ENCODE measurements around the gene RNF26. TPM values are rescaled to one million over a fixed set of nuclear protein-coding genes. Genes with fewer than 3 reads are reported as not detected.
"Not testable (repeated sequence)": the region's sequence is repeated elsewhere in the genome, so short reads cannot be mapped to it uniquely, and the experiment has no call there.

RNF26 gene
- total RNA-seq, 2 experiments from 2014 or later, result 30.2 to 31.9 TPM

- Mint-ChIP-seq H3K27me3 (no peaks in the 10 kb centered on the region), H3K9me3 (no peaks in the 10 kb centered on the region), H3K36me3 (ENCODE audit: low read depth) (no peaks in the 10 kb centered on the region), H3K4me3 (no peak within 1 kb of the TSS), H3K4me1 (ENCODE audit: low read depth) (peaks cover 7% of the 10 kb centered on the region), H3K27ac (no peak within 1 kb of the TSS)
- ChIA-PET POLR2A (interaction anchor here (0.6 to 1.8 kb wide), 6 partner anchors 9 to 215 kb away, joined by 3 to 4 read pairs (median 3); no protein-coding TSS in a partner anchor), CTCF (interaction anchor here (0.8 to 15.0 kb wide), 23 partner anchors 9 to 270 kb away, joined by 3 to 241 read pairs (median 4); partner anchors contain the start of gene C1QTNF5)
- ATAC-seq, result peak; percentile 99
- intact Hi-C loops (cut with micrococcal nuclease), result no loop called here
- peak; percentile 97 for DNase-seq
- TF ChIP-seq CTCF (IDR thresholded peaks at IDR 0.05), result peak; percentile 88
Observed at GRCh38 chr11:119381181-119381988, 47.1 kb downstream of the RNF26 start, which contains the start of gene USP2. Gene USP2, minus strand, starts transcription at chr11:119381690. Its CDS starts 8,210 bp downstream, at chr11:119373480.

- ChIA-PET POLR2A (interaction anchor here (0.6 to 1.8 kb wide), 3 partner anchors 9 to 26 kb away, joined by 3 to 4 read pairs (median 3); no protein-coding TSS in a partner anchor), CTCF (interaction anchor here (0.8 to 15.0 kb wide), 16 partner anchors 8 to 93 kb away, joined by 3 to 241 read pairs (median 5); partner anchors contain the start of gene C1QTNF5)
- Mint-ChIP-seq H3K27ac (no peak overlapping the region), H3K9me3 (no peaks in the 10 kb centered on the region), H3K27me3 (no peaks in the 10 kb centered on the region), H3K36me3 (ENCODE audit: low read depth) (no peaks in the 10 kb centered on the region), H3K4me3 (no peak overlapping the region), H3K4me1 (ENCODE audit: low read depth) (peaks cover 7% of the 10 kb centered on the region)
- ATAC-seq, result no peak
- DNase-seq, result no peak
- TF ChIP-seq CTCF (IDR thresholded peaks at IDR 0.05), result no peak
- intact Hi-C loops (cut with micrococcal nuclease), result no loop called here
Observed at GRCh38 chr11:119382101-119382500, 47.8 kb downstream of the RNF26 start.

- H3K4me3 Mint-ChIP-seq; POLR2A ChIA-PET; intact Hi-C loops (cut with micrococcal nuclease): not testable (repeated sequence)
Observed at GRCh38 chr11:119382513-119382912, 48.2 kb downstream of the RNF26 start.

GRCh38 chr11:119384332-119384731 is 50.0 kb downstream of the RNF26 start:
- ATAC-seq, result no peak
- CTCF ChIA-PET, result interaction anchor here (0.9 to 15.0 kb wide), 5 partner anchors 25 to 91 kb away, joined by 3 to 241 read pairs (median 4); no protein-coding TSS in a partner anchor
- TF ChIP-seq CTCF (IDR thresholded peaks at IDR 0.05), result no peak
- POLR2A ChIA-PET, result no interaction called here
- peaks cover 7% of the 10 kb centered on the region for H3K4me1 Mint-ChIP-seq (ENCODE audit: low read depth)
- intact Hi-C loops (cut with micrococcal nuclease), result no loop called here
- no peak overlapping the region for H3K27ac Mint-ChIP-seq
- H3K9me3 Mint-ChIP-seq, result no peaks in the 10 kb centered on the region
- H3K4me3 Mint-ChIP-seq, result no peak overlapping the region
- H3K36me3 Mint-ChIP-seq (ENCODE audit: low read depth), result no peaks in the 10 kb centered on the region
- DNase-seq, result no peak
- no peaks in the 10 kb centered on the region for H3K27me3 Mint-ChIP-seq

More at GRCh38 chr11:119382513-119382912, 48.2 kb downstream of the RNF26 start:
- H3K27me3 Mint-ChIP-seq; H3K9me3 Mint-ChIP-seq; H3K36me3 Mint-ChIP-seq (ENCODE audit: low read depth); DNase-seq; H3K4me1 Mint-ChIP-seq (ENCODE audit: low read depth); H3K27ac Mint-ChIP-seq; ATAC-seq: not testable (repeated sequence)
- CTCF ChIA-PET, result interaction anchor here (0.6 to 15.0 kb wide), 14 partner anchors 9 to 93 kb away, joined by 3 to 241 read pairs (median 5); no protein-coding TSS in a partner anchor

Small RNA genes within 50 kb of the gene (microRNA-seq; reads per million reads assigned to microRNA genes)
- gene MIR6756 (ENCODE audit: borderline microRNAs expressed, borderline replicate concordance), result not detected

Other genes with a start within 250 kb of the RNF26 start
- 10 to 100 TPM; 33.6 to 36.1 TPM for gene HMBS, start 249.6 kb upstream of the RNF26 start, total RNA-seq
- gene DPAGT1, start 232.7 kb upstream of the RNF26 start, total RNA-seq, result 10 to 100 TPM; 51.1 to 52.2 TPM
- 10 to 100 TPM; 14.2 to 17.7 TPM for gene C2CD2L, start 227.2 kb upstream of the RNF26 start, total RNA-seq
- gene HINFP, start 212.9 kb upstream of the RNF26 start, total RNA-seq, result 10 to 100 TPM; 23.9 to 26.5 TPM
- not detected for gene ABCG4, start 185.5 kb upstream of the RNF26 start, total RNA-seq
- gene NLRX1, start 165.8 kb upstream of the RNF26 start, total RNA-seq, result 10 to 100 TPM; 20.1 to 21.3 TPM
- under 1 TPM; 0.29 to 0.32 TPM for gene NHERF4, start 149.1 kb upstream of the RNF26 start, total RNA-seq
- gene CBL, start 128.2 kb upstream of the RNF26 start, total RNA-seq, result 10 to 100 TPM; 27.0 to 27.5 TPM
- gene MCAM, start 17.4 kb upstream of the RNF26 start, total RNA-seq, result 1 to 10 TPM; 8.0 to 8.3 TPM
- not detected for gene C1QTNF5, start 6.4 kb downstream of the RNF26 start, total RNA-seq
- gene MFRP, start 12.2 kb downstream of the RNF26 start, total RNA-seq, result not detected
- gene USP2, start 47.2 kb downstream of the RNF26 start, total RNA-seq, result under 1 TPM; 0.61 to 0.96 TPM
- gene THY1, start 88.6 kb downstream of the RNF26 start, total RNA-seq, result under 1 TPM; 0.18 to 0.40 TPM